Stimulated activated CD8-positive, alpha-beta memory T cell treated with anti-CD3 and anti-CD28 coated beads, Interleukin-7, amount 100 ng/mL, for 1 hour (primary cell): ENCODE data around the gene HBQ1.
"Not testable (repeated sequence)": the region's sequence is repeated elsewhere in the genome, so short reads cannot be mapped to it uniquely, and the experiment has no call there.

Experiments
- DNase-seq, 2 donors: peaks; one replicate each; pipeline ENCODE4 v3.0.0-alpha.2; 2020; ENCODE audit warnings: low read depth in 2 of 2

Gene HBQ1

GRCh38 chr16:209359-209758, 29.1 kb downstream of the HBQ1 start:
- not testable (repeated sequence) for DNase-seq

- not testable (repeated sequence) for DNase-seq
These were observed 31.4 kb downstream of the HBQ1 start for GRCh38 chr16:211631-212180.

GRCh38 chr16:212999-213398, 32.7 kb downstream of the HBQ1 start:
- DNase-seq = no peak

- no peak for DNase-seq
These were observed 39.8 kb downstream of the HBQ1 start for GRCh38 chr16:220021-220420.

- no peak for DNase-seq
These were observed 48.0 kb downstream of the HBQ1 start for GRCh38 chr16:228151-228851.

- DNase-seq = peak; percentile 67 to 71
These were observed 48.8 kb downstream of the HBQ1 start, which contains the start of gene LUC7L for GRCh38 chr16:228852-229730. TSS of gene LUC7L (minus strand) at chr16:229449. CDS start at chr16:229339, 110 bp downstream.

GRCh38 chr16:229731-230281, 49.5 kb downstream of the HBQ1 start:
- no peak for DNase-seq

- DNase-seq = not testable (repeated sequence)
These were observed 50.1 kb downstream of the HBQ1 start for GRCh38 chr16:230351-230750.
